Measurements from ENCODE around the gene C10orf62. TPM values are rescaled to one million over a fixed set of nuclear protein-coding genes. Genes with fewer than 3 reads are reported as not detected.

Gene C10orf62
- total RNA-seq, 2 experiments from 2014 or later: not detected

- Mint-ChIP-seq H3K9me3 (no peaks in the 10 kb centered on the region), H3K27me3 (no peaks in the 10 kb centered on the region), H3K4me1 (ENCODE audit: low read depth) (no peaks in the 10 kb centered on the region), H3K36me3 (ENCODE audit: low read depth) (no peaks in the 10 kb centered on the region), H3K27ac (no peak overlapping the region), H3K4me3 (no peak overlapping the region)
- no peak for ATAC-seq
- intact Hi-C loops (cut with micrococcal nuclease): no loop called here
- no peak for TF ChIP-seq CTCF (IDR thresholded peaks at IDR 0.05)
- DNase-seq: no peak
- ChIA-PET POLR2A (no interaction called here), CTCF (no interaction called here)
These were observed 11.8 kb upstream of the C10orf62 start for GRCh38 chr10:97577701-97578100.

GRCh38 chr10:97578171-97578844 is 11.2 kb upstream of the C10orf62 start:
- intact Hi-C loops (cut with micrococcal nuclease): no loop called here
- Mint-ChIP-seq H3K4me3 (no peak overlapping the region), H3K27me3 (no peaks in the 10 kb centered on the region), H3K4me1 (ENCODE audit: low read depth) (no peaks in the 10 kb centered on the region), H3K27ac (no peak overlapping the region), H3K9me3 (no peaks in the 10 kb centered on the region), H3K36me3 (ENCODE audit: low read depth) (no peaks in the 10 kb centered on the region)
- ChIA-PET CTCF (no interaction called here), POLR2A (no interaction called here)
- ATAC-seq (no peak), DNase-seq (no peak)
- TF ChIP-seq CTCF (IDR thresholded peaks at IDR 0.05): no peak

- Mint-ChIP-seq H3K27ac (no peak overlapping the region), H3K4me1 (ENCODE audit: low read depth) (no peaks in the 10 kb centered on the region), H3K36me3 (ENCODE audit: low read depth) (no peaks in the 10 kb centered on the region), H3K9me3 (no peaks in the 10 kb centered on the region), H3K4me3 (no peak overlapping the region), H3K27me3 (no peaks in the 10 kb centered on the region)
- no peak for DNase-seq
- ATAC-seq: no peak
- TF ChIP-seq CTCF (IDR thresholded peaks at IDR 0.05): no peak
- intact Hi-C loops (cut with micrococcal nuclease): no loop called here
- POLR2A ChIA-PET: no interaction called here
- CTCF ChIA-PET: interaction anchor here (2.9 kb wide), 1 partner anchor 9 kb away, joined by 13 read pairs; the partner anchor contains the start of gene ANKRD2
These were observed 8.8 kb upstream of the C10orf62 start for GRCh38 chr10:97580421-97581367.

DNA sequence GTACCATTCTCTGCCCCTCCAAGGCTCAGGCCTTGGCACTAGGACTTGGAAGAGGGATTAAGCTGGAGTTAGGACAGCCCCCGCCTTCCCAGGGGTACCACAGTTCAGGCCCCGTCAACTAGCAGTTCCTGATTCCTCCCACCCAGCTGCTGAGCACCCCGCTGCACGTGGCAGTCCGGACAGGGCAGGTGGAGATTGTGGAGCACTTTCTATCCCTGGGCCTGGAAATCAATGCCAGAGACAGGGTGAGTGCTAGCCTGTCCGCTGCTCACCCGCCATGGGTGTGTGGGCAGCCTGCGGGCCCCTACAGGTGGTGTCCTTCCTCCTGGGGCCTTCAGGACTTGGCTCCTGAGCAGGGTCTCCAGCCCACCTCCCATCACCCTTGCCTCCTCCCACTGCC is 7.4 kb upstream of the C10orf62 start:
- intact Hi-C loops (cut with micrococcal nuclease): no loop called here
- H3K9me3 Mint-ChIP-seq: no peaks in the 10 kb centered on the region
- no peaks in the 10 kb centered on the region for H3K4me1 Mint-ChIP-seq (ENCODE audit: low read depth)
- no peak overlapping the region for H3K27ac Mint-ChIP-seq
- ATAC-seq (no peak), DNase-seq (no peak)
- no peak for TF ChIP-seq CTCF (IDR thresholded peaks at IDR 0.05)
- ChIA-PET POLR2A (no interaction called here), CTCF (interaction anchor here (2.9 kb wide), 1 partner anchor 10 kb away, joined by 13 read pairs; the partner anchor contains the start of gene ANKRD2)
- no peaks in the 10 kb centered on the region for H3K36me3 Mint-ChIP-seq (ENCODE audit: low read depth)
- no peak overlapping the region for H3K4me3 Mint-ChIP-seq
- H3K27me3 Mint-ChIP-seq: no peaks in the 10 kb centered on the region

DNA sequence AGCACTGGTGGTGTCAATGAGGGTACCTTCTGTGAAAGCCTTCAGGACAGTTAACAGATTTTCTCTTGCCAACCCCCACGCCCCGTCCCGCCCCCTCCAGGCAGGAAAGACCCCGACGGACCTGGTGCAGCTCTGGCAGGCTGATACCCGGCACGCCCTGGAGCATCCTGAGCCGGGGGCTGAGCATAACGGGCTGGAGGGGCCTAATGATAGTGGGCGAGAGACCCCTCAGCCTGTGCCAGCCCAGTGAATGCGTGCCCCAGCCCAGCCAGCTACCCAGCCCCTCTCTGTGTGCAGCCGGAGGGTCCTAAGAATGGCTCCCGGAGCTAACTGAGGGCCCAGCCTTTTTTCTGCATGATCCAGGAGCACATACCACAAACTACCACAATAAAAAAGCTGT is 6.0 kb upstream of the C10orf62 start:
- no peaks in the 10 kb centered on the region for H3K4me1 Mint-ChIP-seq (ENCODE audit: low read depth)
- DNase-seq (no peak), ATAC-seq (no peak)
- H3K4me3 Mint-ChIP-seq: no peak overlapping the region
- TF ChIP-seq CTCF (IDR thresholded peaks at IDR 0.05): no peak
- H3K36me3 Mint-ChIP-seq (ENCODE audit: low read depth): no peaks in the 10 kb centered on the region
- H3K27ac Mint-ChIP-seq: no peak overlapping the region
- H3K27me3 Mint-ChIP-seq: no peaks in the 10 kb centered on the region
- intact Hi-C loops (cut with micrococcal nuclease): no loop called here
- POLR2A ChIA-PET: no interaction called here
- CTCF ChIA-PET: interaction anchor here (1.0 to 1.4 kb wide), 4 partner anchors 10 to 30 kb away, joined by 3 to 5 read pairs (median 4); partner anchors contain the start of gene ANKRD2
- no peaks in the 10 kb centered on the region for H3K9me3 Mint-ChIP-seq

Measured in activated CD8-positive, alpha-beta T cell treated with anti-CD3 and anti-CD28 coated beads for 36 hours (primary cell).